ENCODE data around the gene KRR1.

- TF ChIP-seq CTCF (IDR thresholded peaks at IDR 0.05; ENCODE audit: insufficient read depth, low read length, poor library complexity, severe bottlenecking) (no peak), EZH2phosphoT487 (conservative IDR thresholded peaks at IDR 0.05; ENCODE audit: low read length) (no peak)
These were observed 42.6 kb upstream of the KRR1 start for GRCh38 chr12:75553836-75554555.

Data from SU-DHL-6 (cell line).